GM19025 (cell line): ENCODE results near the gene AGTPBP1.

ENCODE experiments used
- ATAC-seq: cut with Tn5 transposase; IDR thresholded peaks from one replicate; pipeline ENCODE4 v1.9.1; 2021; ENCODE audit warnings: mild to moderate bottlenecking, low read depth, moderate library complexity; ENCODE audit not compliant: unreplicated experiment

AGTPBP1 gene

DNA sequence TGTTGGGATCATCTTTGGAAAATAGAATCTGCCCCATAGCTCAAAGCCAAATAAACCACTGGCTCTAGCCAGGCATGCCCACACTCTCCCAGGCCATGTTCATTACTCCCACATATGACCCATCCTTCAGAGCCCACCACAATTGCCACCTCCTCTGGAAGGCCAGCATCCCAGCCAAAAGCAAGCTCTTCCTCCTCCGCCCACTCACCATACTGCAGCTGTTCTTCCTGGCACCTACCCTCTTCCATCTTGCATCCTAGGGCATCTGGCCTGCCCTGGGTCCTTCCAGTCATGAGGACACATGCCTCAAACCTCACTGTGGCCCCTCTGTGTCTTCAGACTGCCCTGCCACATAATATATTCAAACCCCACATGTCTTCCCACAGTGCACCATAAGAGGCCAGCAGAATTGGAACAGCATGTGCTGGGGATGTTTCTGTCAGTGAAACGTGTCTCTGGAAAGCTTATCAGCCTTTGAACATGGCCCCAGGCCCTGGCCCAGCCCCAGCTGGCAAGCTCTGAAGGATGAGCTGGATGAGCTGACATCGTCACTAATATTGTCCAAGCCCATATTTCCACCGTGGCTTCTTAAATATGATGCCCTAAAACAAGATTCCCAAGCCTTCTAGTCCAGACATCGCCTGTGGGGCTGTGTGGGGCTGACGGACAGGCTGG, 230.8 kb downstream of the AGTPBP1 start:
- ATAC-seq, result no peak

DNA sequence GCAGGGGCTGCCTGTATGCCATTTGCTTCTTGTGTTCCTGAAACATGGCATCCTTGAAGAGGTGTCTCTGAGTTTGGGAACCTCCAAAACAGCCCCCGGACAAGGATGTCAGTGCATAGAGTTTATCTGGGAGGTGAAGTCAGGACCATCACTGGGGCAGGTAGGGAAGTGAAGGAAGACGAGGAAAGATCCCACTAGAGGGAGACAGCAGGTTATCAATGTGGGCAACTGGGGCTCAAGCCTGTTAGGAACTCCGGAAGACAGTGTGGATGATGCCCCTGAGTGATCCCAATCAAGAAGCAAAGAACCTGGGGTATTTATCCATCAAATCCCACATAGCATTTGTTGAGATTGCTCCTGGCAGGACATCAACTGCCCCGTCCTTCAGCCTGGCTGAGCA, 233.1 kb downstream of the AGTPBP1 start:
- no peak for ATAC-seq

DNA sequence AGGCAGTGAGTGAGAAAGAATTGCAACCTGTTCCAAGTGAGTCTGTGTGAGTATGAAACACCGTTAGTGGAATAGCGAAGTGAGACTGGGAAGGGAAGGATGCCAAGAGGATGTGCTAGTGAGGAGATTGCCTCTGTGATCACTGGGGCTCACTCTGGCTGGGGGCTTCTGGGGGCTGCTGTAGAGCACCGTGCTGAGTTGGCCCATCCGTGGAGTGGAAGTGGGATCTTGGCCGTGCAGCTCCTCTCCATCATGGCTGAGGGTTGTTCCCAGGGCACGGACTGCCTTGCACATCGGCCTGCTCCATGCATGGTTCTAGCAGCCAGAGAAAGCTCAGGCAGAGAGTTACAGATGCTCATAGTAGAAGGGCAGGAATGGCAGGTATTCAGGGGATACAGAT, 236.1 kb downstream of the AGTPBP1 start:
- no peak for ATAC-seq

DNA sequence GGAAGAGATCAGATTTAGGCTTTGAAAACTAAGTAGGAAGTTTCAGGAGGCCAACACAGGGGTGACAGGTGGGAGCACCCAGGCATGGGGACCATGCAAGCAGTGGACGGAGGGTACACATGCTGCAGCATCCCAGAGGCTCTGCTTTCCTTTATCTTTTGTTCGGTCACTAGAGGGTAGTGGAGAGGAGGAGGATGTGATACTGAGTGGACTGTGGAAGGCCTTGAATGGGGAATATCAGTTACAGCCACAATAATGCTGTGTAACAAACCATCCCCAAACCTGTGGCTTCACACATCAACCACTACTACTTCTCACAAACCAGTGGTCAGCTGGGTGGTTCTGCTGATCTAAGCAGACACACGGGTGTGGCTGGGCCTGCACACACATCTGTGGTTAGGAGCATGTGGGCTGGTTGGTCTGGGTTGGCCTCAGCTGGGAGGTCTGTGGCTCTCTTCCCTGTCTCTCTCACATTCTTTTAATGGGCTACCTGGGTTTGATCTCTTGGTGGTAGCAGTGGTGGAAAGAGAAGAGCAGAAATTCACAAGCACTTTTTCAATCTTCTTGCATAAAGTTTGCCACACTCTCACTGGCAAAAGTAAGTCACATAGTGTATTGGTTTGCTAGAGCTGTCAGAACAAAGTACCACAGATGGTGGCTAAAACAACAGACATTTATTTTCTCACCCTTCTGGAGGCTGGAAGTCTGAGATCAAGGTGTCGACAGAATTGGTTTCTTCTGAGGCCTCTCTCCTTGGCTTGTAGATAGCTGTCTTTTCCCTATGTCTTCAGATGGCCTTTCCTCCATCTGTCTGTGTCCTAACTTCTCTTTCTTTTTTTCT, 238.7 kb downstream of the AGTPBP1 start:
- no peak for ATAC-seq

DNA sequence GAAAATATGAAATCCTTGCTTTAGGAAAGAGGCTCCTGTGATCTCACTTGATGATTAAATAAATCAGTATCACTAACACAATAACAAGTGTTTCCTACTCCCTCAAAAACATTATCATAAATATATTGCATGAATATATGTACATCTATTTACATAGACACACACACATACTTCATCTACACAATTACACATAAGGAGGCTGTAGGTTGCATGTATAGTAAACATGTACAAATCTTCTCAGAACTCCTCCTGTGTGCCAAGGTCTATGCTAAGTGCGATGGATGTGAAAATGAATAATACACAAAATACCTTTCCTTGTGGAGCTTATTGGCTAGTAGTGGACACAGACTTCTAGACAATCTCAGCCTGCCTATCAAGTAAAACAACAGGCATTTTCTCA, 239.9 kb downstream of the AGTPBP1 start:
- no peak for ATAC-seq

DNA sequence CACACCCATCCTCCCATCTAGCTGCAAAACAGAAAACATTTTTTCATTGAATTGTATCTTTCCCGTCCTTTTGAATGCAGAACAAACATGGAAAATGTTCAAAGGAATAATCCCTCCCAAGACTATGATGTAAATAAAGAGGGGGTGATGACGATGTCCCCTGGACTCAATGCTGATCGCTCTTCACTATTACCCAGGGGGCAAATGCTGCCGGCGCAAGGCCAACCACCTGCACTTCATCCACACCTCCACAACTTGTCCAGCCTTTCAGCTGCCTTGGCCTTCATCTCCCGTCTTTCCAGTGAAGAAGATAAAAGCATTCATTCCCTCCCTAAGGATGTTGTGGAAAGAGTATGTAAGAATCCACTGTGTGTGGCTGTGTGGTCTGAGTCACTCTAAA, 240.3 kb downstream of the AGTPBP1 start:
- ATAC-seq, result no peak
